Nephron progenitor cell (in vitro differentiated cells): Measurements from ENCODE around the gene USP3.

Experiments
- DNase-seq: peaks from one replicate; pipeline ENCODE4 v3.0.0; 2021
- H3K27ac Mint-ChIP-seq: 2 replicates; pipeline ENCODE4 v1.8.0; 2021; ENCODE audit warnings: mild to moderate bottlenecking, moderate library complexity, mixed read lengths
- H3K27me3 Mint-ChIP-seq: 2 replicates; pipeline ENCODE4 v1.8.0; 2021; ENCODE audit warnings: mild to moderate bottlenecking, low read depth, mixed read lengths; ENCODE audit not compliant: poor library complexity
- H3K36me3 Mint-ChIP-seq: 2 replicates; pipeline ENCODE4 v1.8.0; 2021; ENCODE audit warnings: low read depth, mixed read lengths
- H3K4me1 Mint-ChIP-seq: 2 replicates; pipeline ENCODE4 v1.8.0; 2021; ENCODE audit warnings: mixed read lengths
- H3K4me3 Mint-ChIP-seq: 2 replicates; pipeline ENCODE4 v1.8.0; 2021; ENCODE audit warnings: mild to moderate bottlenecking, moderate library complexity, mixed read lengths
- H3K9me3 Mint-ChIP-seq: 2 replicates; pipeline ENCODE4 v1.8.0; 2021; ENCODE audit warnings: mild to moderate bottlenecking, moderate library complexity, mixed read lengths
- TF ChIP-seq, protein P1 (sequence below): fragments of 200-600 bp; sonication (generic); IDR thresholded peaks from 2 replicates; pipeline ENCODE4 v1.5.0; 2021; ENCODE audit warnings: antibody characterized with exemption

The USP3 gene

DNA sequence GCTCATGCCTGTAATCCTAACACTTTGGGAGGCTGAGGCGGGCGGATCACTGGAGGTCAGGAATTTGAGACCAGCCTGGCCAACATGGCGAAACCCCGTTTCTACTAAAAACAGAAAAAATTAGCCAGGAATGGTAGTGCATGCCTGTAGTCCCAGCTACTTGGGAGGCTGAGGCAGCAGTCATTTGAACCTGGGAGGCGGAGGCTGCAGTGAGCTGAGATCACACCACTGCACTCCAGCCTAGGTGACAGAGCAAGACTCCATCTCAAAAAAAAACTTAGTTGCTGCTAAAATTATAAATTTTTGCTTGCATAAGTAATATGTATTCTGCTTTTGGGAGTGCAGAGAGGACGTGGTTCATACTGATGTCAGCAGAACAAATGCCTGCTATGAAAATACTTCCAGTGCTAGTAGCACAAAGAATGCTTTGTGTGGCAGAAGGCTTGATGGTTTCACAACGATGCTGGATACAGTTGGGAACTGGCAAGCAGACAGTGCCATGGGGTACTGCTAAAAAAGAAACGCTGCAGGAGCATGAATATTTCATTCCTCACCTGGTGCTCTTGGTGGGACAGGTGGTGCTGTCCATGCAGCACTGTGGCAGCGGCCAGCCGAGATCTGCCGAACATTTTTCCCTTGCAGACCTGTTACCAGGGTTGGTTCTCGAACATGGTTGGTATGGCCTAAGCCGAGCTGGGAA, 123.9 kb downstream of the USP3 start:
- H3K36me3 Mint-ChIP-seq, result peaks cover 81% of the 10 kb centered on the region
- H3K4me3 Mint-ChIP-seq, result no peak overlapping the region
- no peaks in the 10 kb centered on the region for H3K27me3 Mint-ChIP-seq
- DNase-seq, result no peak
- H3K9me3 Mint-ChIP-seq, result no peaks in the 10 kb centered on the region
- H3K27ac Mint-ChIP-seq, result no peak overlapping the region
- TF ChIP-seq, protein P1, sequence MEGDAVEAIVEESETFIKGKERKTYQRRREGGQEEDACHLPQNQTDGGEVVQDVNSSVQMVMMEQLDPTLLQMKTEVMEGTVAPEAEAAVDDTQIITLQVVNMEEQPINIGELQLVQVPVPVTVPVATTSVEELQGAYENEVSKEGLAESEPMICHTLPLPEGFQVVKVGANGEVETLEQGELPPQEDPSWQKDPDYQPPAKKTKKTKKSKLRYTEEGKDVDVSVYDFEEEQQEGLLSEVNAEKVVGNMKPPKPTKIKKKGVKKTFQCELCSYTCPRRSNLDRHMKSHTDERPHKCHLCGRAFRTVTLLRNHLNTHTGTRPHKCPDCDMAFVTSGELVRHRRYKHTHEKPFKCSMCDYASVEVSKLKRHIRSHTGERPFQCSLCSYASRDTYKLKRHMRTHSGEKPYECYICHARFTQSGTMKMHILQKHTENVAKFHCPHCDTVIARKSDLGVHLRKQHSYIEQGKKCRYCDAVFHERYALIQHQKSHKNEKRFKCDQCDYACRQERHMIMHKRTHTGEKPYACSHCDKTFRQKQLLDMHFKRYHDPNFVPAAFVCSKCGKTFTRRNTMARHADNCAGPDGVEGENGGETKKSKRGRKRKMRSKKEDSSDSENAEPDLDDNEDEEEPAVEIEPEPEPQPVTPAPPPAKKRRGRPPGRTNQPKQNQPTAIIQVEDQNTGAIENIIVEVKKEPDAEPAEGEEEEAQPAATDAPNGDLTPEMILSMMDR, result no peak
- H3K4me1 Mint-ChIP-seq, result no peaks in the 10 kb centered on the region

DNA sequence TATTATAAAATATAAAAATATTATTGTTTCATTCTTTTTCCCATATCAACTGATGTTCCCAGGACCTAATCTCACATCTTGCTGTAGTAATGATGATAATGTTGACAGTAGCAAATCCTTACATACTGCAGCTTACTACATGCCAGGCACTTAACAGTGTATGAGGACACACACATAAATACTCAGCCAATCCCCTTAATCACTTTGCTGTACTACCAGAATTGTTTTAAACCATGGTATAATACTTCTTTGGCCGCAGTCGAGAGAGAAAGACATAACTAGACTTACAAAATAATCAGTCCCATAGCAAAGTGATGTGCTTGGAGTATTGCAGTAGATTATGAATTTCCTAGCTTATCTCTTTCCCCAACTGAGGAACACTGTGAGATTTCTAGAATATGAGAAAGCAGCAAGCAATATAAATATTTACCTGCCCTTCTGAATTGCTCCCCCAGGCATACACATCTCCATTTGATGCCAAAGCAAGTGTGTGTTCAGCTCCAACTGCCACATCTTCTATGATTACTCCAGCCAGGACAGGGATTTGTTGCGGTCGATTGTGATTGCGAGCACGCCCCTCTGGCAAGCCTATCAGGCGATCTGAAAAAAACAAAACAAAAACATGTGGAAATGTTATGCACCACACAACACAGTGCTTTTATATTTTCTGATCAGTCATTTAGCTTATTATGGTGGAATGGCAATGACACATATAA, 125.8 kb downstream of the USP3 start:
- Mint-ChIP-seq H3K9me3 (no peaks in the 10 kb centered on the region), H3K27me3 (no peaks in the 10 kb centered on the region), H3K4me3 (no peak overlapping the region), H3K36me3 (peaks cover 79% of the 10 kb centered on the region), H3K27ac (no peak overlapping the region), H3K4me1 (no peaks in the 10 kb centered on the region)
- TF ChIP-seq, protein P1, result no peak
- DNase-seq, result no peak

DNA sequence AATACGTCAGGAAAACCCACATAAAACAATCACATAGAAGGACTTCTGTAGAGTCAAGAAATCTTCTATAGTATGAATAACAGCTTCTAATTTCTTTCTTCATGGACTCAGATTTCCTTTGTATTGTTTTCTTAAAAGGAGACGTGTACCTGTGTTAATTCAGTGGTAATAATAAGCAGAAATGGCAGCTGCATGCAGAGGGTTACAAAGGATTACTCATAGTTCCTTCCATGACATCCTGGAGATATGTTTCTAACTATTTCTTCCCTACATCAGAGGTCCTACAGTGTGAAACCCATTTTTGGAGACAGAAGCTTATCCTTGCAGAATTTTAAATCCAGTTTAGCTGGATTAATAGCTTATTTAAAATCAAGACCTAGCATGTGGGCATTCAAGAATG, 128.9 kb downstream of the USP3 start:
- H3K27me3 Mint-ChIP-seq, result no peaks in the 10 kb centered on the region
- no peak overlapping the region for H3K4me3 Mint-ChIP-seq
- TF ChIP-seq, protein P1, result no peak
- H3K36me3 Mint-ChIP-seq, result peaks cover 72% of the 10 kb centered on the region
- no peaks in the 10 kb centered on the region for H3K4me1 Mint-ChIP-seq
- no peak overlapping the region for H3K27ac Mint-ChIP-seq
- DNase-seq, result no peak
- H3K9me3 Mint-ChIP-seq, result no peaks in the 10 kb centered on the region

DNA sequence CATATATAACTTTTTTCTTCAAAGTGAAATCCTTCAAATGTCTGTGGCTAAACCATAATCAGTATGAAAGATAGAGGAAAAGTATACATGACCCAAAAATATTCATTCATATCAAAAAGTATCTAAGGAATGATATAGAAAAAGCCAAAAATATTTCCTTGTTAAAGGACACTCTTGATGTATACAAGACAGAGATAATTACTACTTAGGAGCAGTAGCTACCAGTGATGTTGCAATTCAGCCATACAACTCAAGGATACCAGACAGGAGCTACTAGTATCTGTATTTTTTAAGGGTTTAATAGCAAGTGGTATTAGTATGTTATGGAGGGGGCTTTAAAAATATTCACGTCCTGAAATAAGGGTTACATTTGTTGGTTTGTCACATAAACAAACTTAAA, 129.8 kb downstream of the USP3 start:
- Mint-ChIP-seq H3K4me1 (no peaks in the 10 kb centered on the region), H3K27me3 (no peaks in the 10 kb centered on the region), H3K4me3 (no peak overlapping the region), H3K36me3 (peaks cover 71% of the 10 kb centered on the region), H3K9me3 (no peaks in the 10 kb centered on the region), H3K27ac (no peak overlapping the region)
- no peak for DNase-seq
- TF ChIP-seq, protein P1, result no peak

DNA sequence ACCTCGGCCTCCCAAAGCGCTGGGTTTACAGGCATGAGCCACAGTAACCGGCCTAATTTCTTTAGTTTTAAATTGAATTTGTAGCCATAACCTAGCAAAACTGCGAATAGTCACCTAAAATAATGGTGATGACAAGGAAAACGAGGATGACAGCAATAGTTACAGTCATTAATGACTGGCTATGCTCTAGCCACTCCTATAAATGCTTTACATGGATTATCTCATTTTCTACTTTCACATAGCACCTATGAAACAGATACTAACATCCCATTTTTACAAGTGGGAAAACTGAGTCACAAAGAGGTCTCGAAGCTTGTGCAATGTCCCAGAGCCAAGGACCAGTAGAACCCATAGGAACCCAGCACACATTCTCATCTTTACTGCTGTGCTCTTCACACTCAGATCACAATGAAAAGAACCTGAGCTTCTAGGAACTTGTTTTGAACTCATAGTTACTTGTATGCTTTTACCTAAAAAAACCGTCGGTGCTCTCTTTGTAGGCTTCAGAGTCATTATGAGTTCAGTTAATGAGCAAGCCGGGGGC, 132.2 kb downstream of the USP3 start:
- H3K27ac Mint-ChIP-seq, result no peak overlapping the region
- no peaks in the 10 kb centered on the region for H3K27me3 Mint-ChIP-seq
- H3K4me1 Mint-ChIP-seq, result no peaks in the 10 kb centered on the region
- H3K4me3 Mint-ChIP-seq, result no peak overlapping the region
- TF ChIP-seq, protein P1, result no peak
- peaks cover 59% of the 10 kb centered on the region for H3K36me3 Mint-ChIP-seq
- no peak for DNase-seq
- no peaks in the 10 kb centered on the region for H3K9me3 Mint-ChIP-seq
